CD14-positive monocyte (primary cell): ENCODE results near the gene COX6A1. TPM values are rescaled to one million over a fixed set of nuclear protein-coding genes. Genes with fewer than 3 reads are reported as not detected.
A peak's percentile ranks its signal among the peaks of the same experiment; 100 is the strongest.

Experiments
- DNase-seq, 3 donors: peaks; one replicate each; pipeline ENCODE4 v3.0.0-alpha.2; 2011 to 2022
- H2AFZ ChIP-seq: 2 replicates; pipeline ENCODE4 v1.6.0; 2012; ENCODE audit warnings: mild to moderate bottlenecking, low read depth, low read length, inconsistent platforms; ENCODE audit not compliant: insufficient read depth, poor library complexity, severe bottlenecking
- H3K27ac ChIP-seq, 2 donors: 1 replicate in 1 of 2; 2 replicates in 1 of 2; pipeline ENCODE4 v1.5.1; 2012 to 2013; ENCODE audit warnings: low read length in 2 of 2, control low read depth in 1 of 2, inconsistent platforms in 1 of 2, low read depth in 1 of 2, mild to moderate bottlenecking in 1 of 2
- H3K27me3 ChIP-seq, 2 donors: one replicate each; pipeline versions ENCODE4 v1.6.0 to v1.6.1; 2011 to 2013; ENCODE audit warnings: low read length in 2 of 2; ENCODE audit not compliant: control insufficient read depth in 2 of 2, insufficient read depth in 2 of 2
- H3K36me3 ChIP-seq, 2 donors: replicated peaks in 1 of 2; 1 replicate in 1 of 2; 2 replicates in 1 of 2; pipeline versions ENCODE4 v1.5.1 to v1.6.1; 2012 to 2013; ENCODE audit warnings: low read length in 2 of 2, control low read depth in 1 of 2, inconsistent platforms in 1 of 2, mild to moderate bottlenecking in 1 of 2; ENCODE audit not compliant: insufficient read depth in 2 of 2, control insufficient read depth in 1 of 2
- H3K4me1 ChIP-seq, 2 donors: 1 replicate in 1 of 2; 2 replicates in 1 of 2; pipeline versions ENCODE4 v1.5.1 to v1.6.1; 2012 to 2013; ENCODE audit warnings: low read length in 2 of 2, control low read depth in 1 of 2, inconsistent platforms in 1 of 2, mild to moderate bottlenecking in 1 of 2, moderate library complexity in 1 of 2; ENCODE audit not compliant: insufficient read depth in 2 of 2, control insufficient read depth in 1 of 2
- H3K4me2 ChIP-seq: replicated peaks from 2 replicates; pipeline ENCODE3; 2012; ENCODE audit warnings: low read length, moderate library complexity, mild to moderate bottlenecking; ENCODE audit not compliant: poor library complexity, severe bottlenecking; ENCODE audit errors: extremely low read depth
- H3K4me3 ChIP-seq, 3 experiments: fragments of 200-600 bp in 1 of 3; sonication (generic) in 1 of 3; replicated peaks in 1 of 3; 1 replicate in 2 of 3; 2 replicates in 1 of 3; pipeline ENCODE4 v1.5.1; 2011 to 2013; ENCODE audit warnings: low read length in 3 of 3, mild to moderate bottlenecking in 3 of 3, control low read depth in 2 of 3, low read depth in 2 of 3, inconsistent platforms in 1 of 3, moderate library complexity in 1 of 3
- H3K79me2 ChIP-seq: 2 replicates; pipeline ENCODE4 v1.6.0; 2012; ENCODE audit warnings: mild to moderate bottlenecking, control low read depth, inconsistent platforms, low read length, moderate library complexity; ENCODE audit not compliant: insufficient read depth
- H3K9ac ChIP-seq: 2 replicates; pipeline ENCODE4 v1.6.0; 2017; ENCODE audit warnings: low read length, mild to moderate bottlenecking; ENCODE audit not compliant: insufficient read depth, poor library complexity, severe bottlenecking
- H3K9me3 ChIP-seq, 2 donors: replicated peaks in 1 of 2; 1 replicate in 1 of 2; 2 replicates in 1 of 2; pipeline versions ENCODE4 v1.5.1 to v1.6.1; 2012 to 2013; ENCODE audit warnings: low read length in 2 of 2, control low read depth in 1 of 2; ENCODE audit not compliant: control insufficient read depth in 1 of 2, insufficient read depth in 1 of 2
- H4K20me1 ChIP-seq: 2 replicates; pipeline ENCODE4 v1.6.0; 2012; ENCODE audit warnings: mild to moderate bottlenecking, low read length, control low read depth, moderate library complexity; ENCODE audit not compliant: insufficient read depth
- H3K27ac Mint-ChIP-seq, 7 donors: one replicate each; pipeline ENCODE4 v1.8.0; 2020; ENCODE audit warnings: mild to moderate bottlenecking in 7 of 7, mixed read lengths in 7 of 7, moderate library complexity in 6 of 7, inconsistent platforms in 2 of 7
- H3K27me3 Mint-ChIP-seq, 3 donors: one replicate each; pipeline ENCODE4 v1.8.0; 2021 to 2022; ENCODE audit warnings: low read depth in 3 of 3, mild to moderate bottlenecking in 3 of 3, mixed read lengths in 3 of 3, moderate library complexity in 3 of 3, inconsistent platforms in 1 of 3
- H3K36me3 Mint-ChIP-seq, 2 donors: one replicate each; pipeline ENCODE4 v1.8.0; 2020; ENCODE audit warnings: mixed read lengths in 2 of 2, inconsistent platforms in 1 of 2, mild to moderate bottlenecking in 1 of 2
- H3K4me1 Mint-ChIP-seq: one replicate; pipeline ENCODE4 v1.8.0; 2020; ENCODE audit warnings: mild to moderate bottlenecking, mixed read lengths
- H3K4me3 Mint-ChIP-seq, 2 donors: one replicate each; pipeline ENCODE4 v1.8.0; 2020; ENCODE audit warnings: mild to moderate bottlenecking in 2 of 2, mixed read lengths in 2 of 2, moderate library complexity in 1 of 2
- H3K9me3 Mint-ChIP-seq, 7 donors: one replicate each; pipeline ENCODE4 v1.8.0; 2020 to 2022; ENCODE audit warnings: mixed read lengths in 7 of 7, mild to moderate bottlenecking in 6 of 7, moderate library complexity in 6 of 7, inconsistent platforms in 2 of 7
- CTCF ChIP-seq: fragments of 200-600 bp; IDR thresholded peaks from one replicate; pipeline ENCODE4 v1.8.0; 2022; ENCODE audit warnings: antibody characterized with exemption, mild to moderate bottlenecking
- WGBS: methylation state at CpG from one replicate; pipeline ENCODE4 v1.1.5; 2013; ENCODE audit warnings: missing lambda C conversion rate; ENCODE audit not compliant: insufficient coverage; 5-methylcytosine and 5-hydroxymethylcytosine counted together
- intact Hi-C, 2 donors: fragments of 100-400 bp; cut with micrococcal nuclease; formaldehyde crosslinking; loops; one replicate each; pipeline versions ENCODE4 v1.15.0 to v1.15.1; 2023
- polyA plus RNA-seq, 3 donors: library from polyadenylated mRNA; depleted of rRNA in 1 of 3; unstranded in 2 of 3; stranded (reverse) in 1 of 3; fragments of 300-500 nt in 2 of 3; fragments of >200 nt in 1 of 3; fragmentation: Illumina TruSeq in 2 of 3; gene quantifications; 1 replicate in 2 of 3; 2 replicates in 1 of 3; pipeline ENCODE4 v1.2.3, GENCODE V29; 2012 to 2021

COX6A1 gene
- polyA plus RNA-seq, 3 donors: 345 to 924 (median 901) TPM

- Mint-ChIP-seq H3K4me3 (no peak overlapping the region), H3K27ac (peak overlapping the region in 1 of 7 donors; percentile 15), H3K36me3 (peaks cover 29 to 62% of the 10 kb centered on the region in 2 donors), H3K4me1 (no peaks in the 10 kb centered on the region), H3K9me3 (no peaks in the 10 kb centered on the region), H3K27me3 (peaks cover 0 to 2% (median 1%) of the 10 kb centered on the region in 3 donors)
- peaks cover 46% of the 10 kb centered on the region for H4K20me1 ChIP-seq
- no peak overlapping the region for H3K9ac ChIP-seq
- no peaks in the 10 kb centered on the region for H3K9me3 ChIP-seq
- peaks cover 30% of the 10 kb centered on the region for H3K79me2 ChIP-seq
- no peaks in the 10 kb centered on the region for H3K27me3 ChIP-seq
- no peak overlapping the region for H2AFZ ChIP-seq
- no peaks in the 10 kb centered on the region for H3K4me1 ChIP-seq
- peaks cover 41 to 79% of the 10 kb centered on the region in 2 donors for H3K36me3 ChIP-seq
- no peak for DNase-seq
- H3K27ac ChIP-seq: no peak overlapping the region
- no peak for TF ChIP-seq CTCF
- H3K4me3 ChIP-seq: no peak overlapping the region
- intact Hi-C loops: no loop called here
- 94% methylated on average over 3 of the region's 3 CpGs for WGBS
- H3K4me2 ChIP-seq: no peak overlapping the region
These were observed 15.3 kb downstream of the COX6A1 start for GRCh38 chr12:120453060-120453750.

GRCh38 chr12:120453977-120454376 is 16.1 kb downstream of the COX6A1 start:
- Histone ChIP-seq H3K79me2 (peaks cover 25% of the 10 kb centered on the region), H3K9ac (no peak overlapping the region), H4K20me1 (peaks cover 53% of the 10 kb centered on the region), H3K9me3 (no peaks in the 10 kb centered on the region), H3K27me3 (no peaks in the 10 kb centered on the region), H2AFZ (no peak overlapping the region), H3K4me1 (no peaks in the 10 kb centered on the region), H3K27ac (no peak overlapping the region), H3K4me3 (no peak overlapping the region), H3K4me2 (no peak overlapping the region), H3K36me3 (peaks cover 46 to 83% of the 10 kb centered on the region in 2 donors)
- peak; percentile 83 for TF ChIP-seq CTCF
- 94% methylated on average over 2 of the region's 4 CpGs for WGBS
- peak in 2 of 3 donors; percentile 39 to 44 for DNase-seq
- no peaks in the 10 kb centered on the region for H3K4me1 Mint-ChIP-seq
- intact Hi-C loops: no loop called here
- peak overlapping the region in 1 of 7 donors; percentile 40 for H3K27ac Mint-ChIP-seq
- H3K36me3 Mint-ChIP-seq: peaks cover 35 to 63% of the 10 kb centered on the region in 2 donors
- H3K4me3 Mint-ChIP-seq: no peak overlapping the region
- H3K27me3 Mint-ChIP-seq: peaks cover 0 to 2% (median 1%) of the 10 kb centered on the region in 3 donors
- H3K9me3 Mint-ChIP-seq: no peaks in the 10 kb centered on the region
